HG02623 (cell line): ENCODE measurements around the gene BTG2.
"Not testable (repeated sequence)": the region's sequence is repeated elsewhere in the genome, so short reads cannot be mapped to it uniquely, and the experiment has no call there.

Source experiments
- ATAC-seq: cut with Tn5 transposase; IDR thresholded peaks from one replicate; pipeline ENCODE4 v1.9.1; 2021; ENCODE audit warnings: moderate library complexity; ENCODE audit not compliant: unreplicated experiment

BTG2 gene

GRCh38 chr1:203304919-203305808 lies at the start of gene BTG2:
Gene BTG2, plus strand, starts transcription at chr1:203305519. Its CDS starts 88 bp downstream, at chr1:203305607.
- ATAC-seq, result peak; percentile 62

GRCh38 chr1:203256636-203257035 lies 48.7 kb upstream of the BTG2 start:
- not testable (repeated sequence) for ATAC-seq

GRCh38 chr1:203263496-203263895 lies 41.8 kb upstream of the BTG2 start:
- ATAC-seq, result no peak

- ATAC-seq, result no peak
Observed at GRCh38 chr1:203264052-203264501, 41.2 kb upstream of the BTG2 start.

GRCh38 chr1:203265541-203265940 lies 39.8 kb upstream of the BTG2 start:
- no peak for ATAC-seq

- not testable (repeated sequence) for ATAC-seq
Observed at GRCh38 chr1:203266140-203266539, 39.2 kb upstream of the BTG2 start.

GRCh38 chr1:203267347-203267846 lies 37.9 kb upstream of the BTG2 start:
- ATAC-seq, result peak; percentile 49

GRCh38 chr1:203267912-203268311 lies 37.4 kb upstream of the BTG2 start:
- no peak for ATAC-seq

- ATAC-seq, result no peak
Observed at GRCh38 chr1:203268901-203269653, 36.2 kb upstream of the BTG2 start.

- no peak for ATAC-seq
Observed at GRCh38 chr1:203269654-203270020, 35.7 kb upstream of the BTG2 start.

- ATAC-seq, result no peak
Observed at GRCh38 chr1:203270448-203270847, 34.9 kb upstream of the BTG2 start.

- peak; percentile 37 for ATAC-seq
Observed at GRCh38 chr1:203271018-203271743, 34.1 kb upstream of the BTG2 start.

- no peak for ATAC-seq
Observed at GRCh38 chr1:203271962-203272632, 33.2 kb upstream of the BTG2 start.

- no peak for ATAC-seq
Observed at GRCh38 chr1:203272633-203273205, 32.6 kb upstream of the BTG2 start.

GRCh38 chr1:203273206-203273868 lies 32.0 kb upstream of the BTG2 start:
- peak; percentile 40 for ATAC-seq

GRCh38 chr1:203273869-203274602 lies 31.3 kb upstream of the BTG2 start:
- no peak for ATAC-seq

- no peak for ATAC-seq
Observed at GRCh38 chr1:203274603-203275381, 30.5 kb upstream of the BTG2 start.

- no peak for ATAC-seq
Observed at GRCh38 chr1:203275656-203276272, 29.6 kb upstream of the BTG2 start.
